Esophagus squamous epithelium (tissue), 4 donors: Measurements from ENCODE around the gene SIGLEC7.

Source experiments
- POLR2A ChIP-seq, 4 donors: fragments of 450-650 bp; IDR thresholded peaks; one replicate each; pipeline ENCODE4 v1.6.1; 2017; ENCODE audit warnings: antibody characterized with exemption in 4 of 4, mild to moderate bottlenecking in 4 of 4, moderate library complexity in 3 of 4
- TF ChIP-seq, protein P1 (sequence below), 6 experiments: fragments of 450-650 bp in 4 of 6; fragments of 200-600 bp in 2 of 6; sonication (generic) in 2 of 6; IDR thresholded peaks; one replicate each; pipeline ENCODE4 v1.5.1; 2016 to 2019; ENCODE audit warnings: antibody characterized with exemption in 6 of 6, mild to moderate bottlenecking in 4 of 6, moderate library complexity in 4 of 6

DNA sequence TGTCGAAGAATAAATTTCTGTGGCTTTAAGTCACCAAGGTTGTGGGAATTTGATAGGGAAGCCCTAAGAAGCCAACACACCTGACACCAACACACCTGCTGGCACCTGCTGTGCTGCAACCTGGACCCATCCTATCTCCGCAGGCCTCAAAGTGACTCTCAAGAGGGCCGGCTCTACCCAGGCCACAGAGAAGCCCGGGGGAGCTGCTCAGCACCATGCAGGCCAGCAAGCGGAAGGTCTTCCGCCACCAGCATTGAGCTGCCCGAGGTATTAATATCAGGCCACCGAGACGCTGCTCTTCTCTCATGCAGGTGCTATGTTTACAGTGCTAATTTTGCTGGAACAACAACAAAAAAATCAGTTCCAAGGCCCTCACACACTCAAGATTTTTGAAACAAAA lies 50.6 kb downstream of the SIGLEC7 start:
- TF ChIP-seq, protein P1, sequence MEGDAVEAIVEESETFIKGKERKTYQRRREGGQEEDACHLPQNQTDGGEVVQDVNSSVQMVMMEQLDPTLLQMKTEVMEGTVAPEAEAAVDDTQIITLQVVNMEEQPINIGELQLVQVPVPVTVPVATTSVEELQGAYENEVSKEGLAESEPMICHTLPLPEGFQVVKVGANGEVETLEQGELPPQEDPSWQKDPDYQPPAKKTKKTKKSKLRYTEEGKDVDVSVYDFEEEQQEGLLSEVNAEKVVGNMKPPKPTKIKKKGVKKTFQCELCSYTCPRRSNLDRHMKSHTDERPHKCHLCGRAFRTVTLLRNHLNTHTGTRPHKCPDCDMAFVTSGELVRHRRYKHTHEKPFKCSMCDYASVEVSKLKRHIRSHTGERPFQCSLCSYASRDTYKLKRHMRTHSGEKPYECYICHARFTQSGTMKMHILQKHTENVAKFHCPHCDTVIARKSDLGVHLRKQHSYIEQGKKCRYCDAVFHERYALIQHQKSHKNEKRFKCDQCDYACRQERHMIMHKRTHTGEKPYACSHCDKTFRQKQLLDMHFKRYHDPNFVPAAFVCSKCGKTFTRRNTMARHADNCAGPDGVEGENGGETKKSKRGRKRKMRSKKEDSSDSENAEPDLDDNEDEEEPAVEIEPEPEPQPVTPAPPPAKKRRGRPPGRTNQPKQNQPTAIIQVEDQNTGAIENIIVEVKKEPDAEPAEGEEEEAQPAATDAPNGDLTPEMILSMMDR (IDR thresholded peaks at IDR 0.05), result no peak
- TF ChIP-seq POLR2A (IDR thresholded peaks at IDR 0.05), result no peak
